PC-3 (cell line): ENCODE results near the gene SLC25A39.

Source experiments
- CTCF ChIP-seq: fragments of 300-600 bp; sonication (generic); conservative IDR thresholded peaks from 2 replicates; pipeline ENCODE4 v1.5.1; 2017; ENCODE audit warnings: antibody characterized with exemption, low read depth, mild to moderate bottlenecking, low read length
- EZH2 ChIP-seq: fragments of 300-600 bp; sonication (generic); IDR thresholded peaks from one replicate; pipeline ENCODE4 v1.6.1; 2017; ENCODE audit warnings: antibody characterized with exemption, mild to moderate bottlenecking, low read length; ENCODE audit not compliant: unreplicated experiment

DNA sequence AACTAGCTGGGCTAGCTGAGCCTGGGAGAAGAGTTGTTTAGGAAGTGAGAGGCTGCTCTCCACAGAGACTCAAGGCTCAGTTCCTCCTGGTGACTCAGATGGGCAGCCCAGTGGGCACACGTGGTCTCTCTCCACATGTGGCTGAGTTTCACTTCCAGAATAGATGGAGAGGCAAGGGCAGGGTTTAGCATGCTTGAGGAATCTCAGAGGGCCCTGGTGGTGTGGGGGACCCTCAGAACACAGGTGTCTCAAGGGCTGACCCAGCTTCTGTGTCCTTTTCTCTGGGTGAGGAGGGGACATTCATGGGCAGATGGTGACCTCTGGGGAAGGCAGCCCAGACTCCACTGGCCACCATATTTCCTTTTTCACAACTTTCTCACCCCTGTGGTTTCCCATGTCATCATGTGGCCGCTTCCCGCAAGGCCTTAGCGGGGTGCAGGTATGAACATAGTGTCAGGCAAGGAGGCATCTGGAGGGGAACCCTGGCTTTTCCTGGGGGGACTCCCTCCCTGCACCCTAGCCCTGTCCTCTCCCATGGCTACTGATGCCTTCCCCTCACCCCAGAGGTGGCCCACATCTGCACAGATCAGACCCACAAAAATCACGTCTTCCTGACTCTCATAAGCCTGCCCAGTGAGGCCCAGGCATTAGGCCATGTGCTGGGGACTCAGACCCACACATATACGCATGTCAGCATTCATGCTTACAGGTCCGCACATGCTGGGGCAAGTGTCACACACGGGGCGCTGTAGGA is 23.8 kb upstream of the SLC25A39 start:
- no peak for TF ChIP-seq CTCF
- TF ChIP-seq EZH2, result no peak
